T-cell (primary cell): ENCODE data around the gene SCO2. TPM values are rescaled to one million over a fixed set of nuclear protein-coding genes. Genes with fewer than 3 reads are reported as not detected.

Experiments
- ATAC-seq, 4 experiments: fragments of 200-7000 bp in 3 of 4; fragments of 150-1000 bp in 1 of 4; cut with Tn5 transposase; replicated peaks in 1 of 4; 1 replicate in 3 of 4; 2 replicates in 1 of 4; pipeline ENCODE4 v1.10.0; 2021; ENCODE audit warnings: moderate library complexity in 3 of 4, mild to moderate bottlenecking in 2 of 4, moderate number of reproducible peaks in 1 of 4
- CTCF ChIA-PET, 2 donors: fragments of 300-600 bp; sonication (Branson Sonifier 250); formaldehyde crosslinking; loops; one replicate each; lab custom pipeline; 2022; ENCODE audit warnings: antibody characterized with exemption in 2 of 2; lab: Charles Lee
- POLR2A ChIA-PET, 2 donors: fragments of 300-600 bp; sonication (Branson Sonifier 250); formaldehyde crosslinking; loops; one replicate each; lab custom pipeline; 2022; ENCODE audit warnings: antibody characterized with exemption in 2 of 2; lab: Charles Lee
- DNase-seq, 35 experiments: peaks; one replicate each; pipeline versions ENCODE4 v3.0.0 to v3.0.0-alpha.2; 2013 to 2023
- H3K27ac ChIP-seq: one replicate; pipeline ENCODE4 v1.5.1; 2013; ENCODE audit warnings: low read length
- H3K27me3 ChIP-seq, 2 experiments: replicated peaks in 1 of 2; 1 replicate in 1 of 2; 2 replicates in 1 of 2; pipeline versions ENCODE4 v1.6.1 to v1.7.0; 2013; ENCODE audit warnings: low read length in 1 of 2, mixed read lengths in 1 of 2; ENCODE audit not compliant: control insufficient read depth in 2 of 2, insufficient read depth in 2 of 2; ENCODE audit errors: extremely low read depth in 1 of 2
- H3K36me3 ChIP-seq, 2 donors: 1 replicate in 1 of 2; 2 replicates in 1 of 2; pipeline versions ENCODE4 v1.6.1 to v1.7.0; 2013; ENCODE audit warnings: low read length in 1 of 2; ENCODE audit not compliant: control insufficient read depth in 2 of 2, insufficient read depth in 1 of 2; ENCODE audit errors: extremely low read depth in 1 of 2
- H3K4me1 ChIP-seq, 2 experiments: 1 replicate in 1 of 2; 2 replicates in 1 of 2; pipeline versions ENCODE4 v1.6.1 to v1.7.0; 2013; ENCODE audit warnings: low read length in 2 of 2, mixed read lengths in 1 of 2; ENCODE audit not compliant: insufficient read depth in 2 of 2, control insufficient read depth in 1 of 2; ENCODE audit errors: extremely low read depth in 1 of 2
- H3K4me3 ChIP-seq, 2 donors: 1 replicate in 1 of 2; 2 replicates in 1 of 2; pipeline versions ENCODE4 v1.5.1 to v1.7.0; 2013; ENCODE audit warnings: mild to moderate bottlenecking in 2 of 2, low read length in 1 of 2, moderate library complexity in 1 of 2; ENCODE audit not compliant: control insufficient read depth in 1 of 2; ENCODE audit errors: extremely low read depth in 1 of 2
- H3K9me3 ChIP-seq: 2 replicates; pipeline ENCODE4 v1.7.0; 2013
- H3K27ac Mint-ChIP-seq, 2 donors: one replicate each; pipeline ENCODE4 v1.8.0; 2020 to 2021; ENCODE audit warnings: mild to moderate bottlenecking in 2 of 2, mixed read lengths in 2 of 2
- H3K27me3 Mint-ChIP-seq, 2 donors: one replicate each; pipeline ENCODE4 v1.8.0; 2021 to 2022; ENCODE audit warnings: mixed read lengths in 2 of 2
- H3K36me3 Mint-ChIP-seq: one replicate; pipeline ENCODE4 v1.8.0; 2021; ENCODE audit warnings: mixed read lengths
- H3K4me1 Mint-ChIP-seq, 3 donors: one replicate each; pipeline ENCODE4 v1.8.0; 2020 to 2022; ENCODE audit warnings: mixed read lengths in 3 of 3, mild to moderate bottlenecking in 1 of 3
- H3K4me3 Mint-ChIP-seq, 3 donors: one replicate each; pipeline ENCODE4 v1.8.0; 2020 to 2022; ENCODE audit warnings: mild to moderate bottlenecking in 3 of 3, mixed read lengths in 3 of 3, moderate library complexity in 3 of 3
- H3K9me3 Mint-ChIP-seq, 3 donors: one replicate each; pipeline ENCODE4 v1.8.0; 2020 to 2022; ENCODE audit warnings: mixed read lengths in 3 of 3
- WGBS: methylation state at CpG from one replicate; pipeline ENCODE4 v1.1.5; 2013; ENCODE audit warnings: missing lambda C conversion rate; ENCODE audit not compliant: insufficient coverage; 5-methylcytosine and 5-hydroxymethylcytosine counted together
- total RNA-seq, 35 experiments: library from RNA in 6 of 35; stranded (reverse) in 6 of 35; fragments of 120-200 nt in 1 of 35; gene quantifications; one replicate each; pipeline versions ENCODE4 v1.2.1 to v1.2.4 and lab custom pipeline; 2013 to 2026

The SCO2 gene
- total RNA-seq, 5 donors from 2014 or later (not counting 1 experiment from before 2014, with no cell fraction given): 3.3 to 5.6 (median 4.0) TPM

GRCh38 chr22:50508897-50509296, 16.5 kb downstream of the SCO2 start:
- H3K27me3 ChIP-seq: no peaks in the 10 kb centered on the region
- Mint-ChIP-seq H3K27me3 (no peaks in the 10 kb centered on the region), H3K36me3 (peaks cover 5% of the 10 kb centered on the region), H3K9me3 (no peaks in the 10 kb centered on the region), H3K27ac (peak overlapping the region; percentile 88 to 94), H3K4me3 (peak overlapping the region; percentile 85 to 94 (median 86)), H3K4me1 (peaks cover 26 to 31% (median 27%) of the 10 kb centered on the region in 3 donors)
- peaks cover 15 to 30% of the 10 kb centered on the region in 2 experiments for H3K4me1 ChIP-seq
- no peaks in the 10 kb centered on the region for H3K9me3 ChIP-seq
- peak overlapping the region; percentile 81 for H3K27ac ChIP-seq
- ChIA-PET POLR2A (interaction anchor here (0.6 to 2.4 kb wide), 4 partner anchors 17 to 106 kb away, joined by 5 to 20 read pairs (median 13); partner anchors contain the start of gene SCO2 (in 2 of the 2)), CTCF (interaction anchor here (0.6 to 2.9 kb wide), 6 partner anchors 16 to 265 kb away, joined by 3 to 62 read pairs (median 9); partner anchors contain the start of gene SCO2 (in 1 of the 2))
- peak overlapping the region in 1 of 2 donors; percentile 84 for H3K4me3 ChIP-seq
- no peak for DNase-seq
- no peak for ATAC-seq
- WGBS: 26% methylated on average over 3 of the region's 3 CpGs
- peaks cover 6 to 28% of the 10 kb centered on the region in 2 donors for H3K36me3 ChIP-seq

GRCh38 chr22:50507991-50508884, 17.2 kb downstream of the SCO2 start, which contains the start of gene NCAPH2:
NCAPH2 (plus strand) TSS chr22:50508224; CDS start chr22:50508338, 114 bp downstream.
- Mint-ChIP-seq H3K9me3 (no peaks in the 10 kb centered on the region), H3K27ac (peak within 1 kb of the TSS; percentile 95 to 97), H3K4me1 (peaks cover 23 to 28% (median 27%) of the 10 kb centered on the region in 3 donors), H3K36me3 (peaks cover 5% of the 10 kb centered on the region), H3K27me3 (no peaks in the 10 kb centered on the region), H3K4me3 (peak within 1 kb of the TSS; percentile 93 to 94 (median 93))
- Histone ChIP-seq H3K4me1 (peaks cover 15 to 30% of the 10 kb centered on the region in 2 experiments), H3K27me3 (no peaks in the 10 kb centered on the region), H3K4me3 (peak within 1 kb of the TSS; percentile 67 to 84), H3K27ac (peak within 1 kb of the TSS; percentile 84), H3K9me3 (no peaks in the 10 kb centered on the region), H3K36me3 (peaks cover 11 to 32% of the 10 kb centered on the region in 2 donors)
- ATAC-seq (peak; percentile 75 to 82 (median 79)), DNase-seq (peak in 30 of 35 experiments; percentile 93 to 98 (median 96))
- ChIA-PET POLR2A (interaction anchor here (0.6 to 2.4 kb wide), 8 partner anchors 17 to 276 kb away, joined by 4 to 20 read pairs (median 6); partner anchors contain the start of gene SCO2 (in 2 of the 2)), CTCF (interaction anchor here (0.6 to 2.9 kb wide), 11 partner anchors 17 to 266 kb away, joined by 3 to 62 read pairs (median 3); partner anchors contain the start of gene SCO2 (in 1 of the 2))
- WGBS: under 1% methylated on average over 36 of the region's 76 CpGs

GRCh38 chr22:50507421-50507990, 17.9 kb downstream of the SCO2 start, which contains the start of gene LMF2:
LMF2 (minus strand) TSS chr22:50507702; CDS start chr22:50507675, 27 bp downstream.
- peak within 1 kb of the TSS; percentile 93 to 94 (median 93) for H3K4me3 Mint-ChIP-seq
- Histone ChIP-seq H3K4me3 (peak within 1 kb of the TSS; percentile 67 to 84), H3K27me3 (no peaks in the 10 kb centered on the region), H3K9me3 (no peaks in the 10 kb centered on the region), H3K4me1 (peaks cover 15 to 30% of the 10 kb centered on the region in 2 experiments), H3K36me3 (peaks cover 13 to 37% of the 10 kb centered on the region in 2 donors), H3K27ac (peak within 1 kb of the TSS; percentile 84)
- H3K36me3 Mint-ChIP-seq: peaks cover 5% of the 10 kb centered on the region
- peak within 1 kb of the TSS; percentile 95 to 97 for H3K27ac Mint-ChIP-seq
- H3K4me1 Mint-ChIP-seq: peaks cover 23 to 28% (median 25%) of the 10 kb centered on the region in 3 donors
- H3K27me3 Mint-ChIP-seq: no peaks in the 10 kb centered on the region
- WGBS: 0% methylated on average over 7 of the region's 62 CpGs
- POLR2A ChIA-PET: interaction anchor here (0.7 to 2.4 kb wide), 5 partner anchors 18 to 114 kb away, joined by 6 to 20 read pairs (median 10); partner anchors contain the start of gene SCO2 (in 2 of the 2)
- DNase-seq (peak in 32 of 35 experiments; percentile 81 to 99 (median 92)), ATAC-seq (peak; percentile 81 to 83 (median 82))
- CTCF ChIA-PET: interaction anchor here in 1 of 2 donors (0.6 to 2.9 kb wide), 10 partner anchors 18 to 265 kb away, joined by 3 to 62 read pairs (median 4); partner anchors contain the start of gene SCO2
- H3K9me3 Mint-ChIP-seq: no peaks in the 10 kb centered on the region

- H3K27ac ChIP-seq: peak overlapping the region; percentile 84
- peaks cover 13 to 34% of the 10 kb centered on the region in 2 donors for H3K36me3 ChIP-seq
- no peaks in the 10 kb centered on the region for H3K36me3 Mint-ChIP-seq
- H3K27ac Mint-ChIP-seq: peak overlapping the region; percentile 93 to 94
- H3K4me3 Mint-ChIP-seq: peak overlapping the region; percentile 92 to 94 (median 93)
- no peaks in the 10 kb centered on the region for H3K27me3 Mint-ChIP-seq
- ChIA-PET CTCF (interaction anchor here in 1 of 2 donors (2.8 to 2.9 kb wide), 2 partner anchors 19 to 114 kb away, joined by 15 to 62 read pairs; partner anchors contain the start of gene SCO2), POLR2A (no interaction called here)
- H3K4me1 ChIP-seq: peaks cover 15 to 30% of the 10 kb centered on the region in 2 experiments
- peak overlapping the region; percentile 67 to 70 for H3K4me3 ChIP-seq
- WGBS: 53% methylated on average over 17 of the region's 21 CpGs
- ATAC-seq (no peak), DNase-seq (no peak)
- peaks cover 20 to 24% (median 21%) of the 10 kb centered on the region in 3 donors for H3K4me1 Mint-ChIP-seq
- H3K9me3 ChIP-seq: no peaks in the 10 kb centered on the region
- no peaks in the 10 kb centered on the region for H3K9me3 Mint-ChIP-seq
- no peaks in the 10 kb centered on the region for H3K27me3 ChIP-seq
These were observed 18.6 kb downstream of the SCO2 start for GRCh38 chr22:50506611-50507420.

GRCh38 chr22:50505776-50506610, 19.4 kb downstream of the SCO2 start:
- H3K27me3 Mint-ChIP-seq: no peaks in the 10 kb centered on the region
- peak overlapping the region; percentile 84 for H3K27ac ChIP-seq
- H3K4me3 Mint-ChIP-seq: peak overlapping the region; percentile 92 to 94 (median 93)
- peaks cover 15 to 30% of the 10 kb centered on the region in 2 experiments for H3K4me1 ChIP-seq
- no peak overlapping the region for H3K4me3 ChIP-seq
- ATAC-seq (no peak), DNase-seq (no peak)
- POLR2A ChIA-PET: no interaction called here
- no peaks in the 10 kb centered on the region for H3K9me3 Mint-ChIP-seq
- WGBS: 97% methylated on average over 36 of the region's 41 CpGs
- peaks cover 13 to 33% of the 10 kb centered on the region in 2 donors for H3K36me3 ChIP-seq
- H3K9me3 ChIP-seq: no peaks in the 10 kb centered on the region
- CTCF ChIA-PET: no interaction called here
- no peaks in the 10 kb centered on the region for H3K36me3 Mint-ChIP-seq
- peaks cover 20 to 24% (median 21%) of the 10 kb centered on the region in 3 donors for H3K4me1 Mint-ChIP-seq
- H3K27ac Mint-ChIP-seq: no peak overlapping the region
- no peaks in the 10 kb centered on the region for H3K27me3 ChIP-seq
